HUDEP-2 (cell line): Measurements from ENCODE around the gene EGFR.

Source experiments
- DNase-seq, 76 experiments: peaks; one replicate each; lab custom pipeline; 2025; ENCODE audit not compliant: unreplicated experiment in 76 of 76; lab: John Stamatoyannopoulos, UW

EGFR gene

DNA sequence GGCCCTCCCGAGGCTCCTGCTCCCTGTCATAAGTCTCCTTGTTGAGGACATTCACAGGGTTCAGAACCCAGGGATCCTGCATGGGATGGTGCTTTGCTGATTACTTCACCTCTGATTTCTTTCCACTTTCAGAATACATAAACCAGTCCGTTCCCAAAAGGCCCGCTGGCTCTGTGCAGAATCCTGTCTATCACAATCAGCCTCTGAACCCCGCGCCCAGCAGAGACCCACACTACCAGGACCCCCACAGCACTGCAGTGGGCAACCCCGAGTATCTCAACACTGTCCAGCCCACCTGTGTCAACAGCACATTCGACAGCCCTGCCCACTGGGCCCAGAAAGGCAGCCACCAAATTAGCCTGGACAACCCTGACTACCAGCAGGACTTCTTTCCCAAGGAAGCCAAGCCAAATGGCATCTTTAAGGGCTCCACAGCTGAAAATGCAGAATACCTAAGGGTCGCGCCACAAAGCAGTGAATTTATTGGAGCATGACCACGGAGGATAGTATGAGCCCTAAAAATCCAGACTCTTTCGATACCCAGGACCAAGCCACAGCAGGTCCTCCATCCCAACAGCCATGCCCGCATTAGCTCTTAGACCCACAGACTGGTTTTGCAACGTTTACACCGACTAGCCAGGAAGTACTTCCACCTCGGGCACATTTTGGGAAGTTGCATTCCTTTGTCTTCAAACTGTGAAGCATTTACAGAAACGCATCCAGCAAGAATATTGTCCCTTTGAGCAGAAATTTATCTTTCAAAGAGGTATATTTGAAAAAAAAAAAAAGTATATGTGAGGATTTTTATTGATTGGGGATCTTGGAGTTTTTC, 186.5 kb downstream of the EGFR start:
- no peak for DNase-seq

GRCh38 chr7:55206235-55207029, 187.6 kb downstream of the EGFR start:
- no peak for DNase-seq

DNA sequence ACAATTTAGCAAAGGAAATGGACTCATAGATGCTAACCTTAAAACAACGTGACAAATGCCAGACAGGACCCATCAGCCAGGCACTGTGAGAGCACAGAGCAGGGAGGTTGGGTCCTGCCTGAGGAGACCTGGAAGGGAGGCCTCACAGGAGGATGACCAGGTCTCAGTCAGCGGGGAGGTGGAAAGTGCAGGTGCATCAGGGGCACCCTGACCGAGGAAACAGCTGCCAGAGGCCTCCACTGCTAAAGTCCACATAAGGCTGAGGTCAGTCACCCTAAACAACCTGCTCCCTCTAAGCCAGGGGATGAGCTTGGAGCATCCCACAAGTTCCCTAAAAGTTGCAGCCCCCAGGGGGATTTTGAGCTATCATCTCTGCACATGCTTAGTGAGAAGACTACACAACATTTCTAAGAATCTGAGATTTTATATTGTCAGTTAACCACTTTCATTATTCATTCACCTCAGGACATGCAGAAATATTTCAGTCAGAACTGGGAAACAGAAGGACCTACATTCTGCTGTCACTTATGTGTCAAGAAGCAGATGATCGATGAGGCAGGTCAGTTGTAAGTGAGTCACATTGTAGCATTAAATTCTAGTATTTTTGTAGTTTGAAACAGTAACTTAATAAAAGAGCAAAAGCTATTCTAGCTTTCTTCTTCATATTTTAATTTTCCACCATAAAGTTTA, 188.8 kb downstream of the EGFR start:
- no peak for DNase-seq

GRCh38 chr7:55209366-55209765, 190.5 kb downstream of the EGFR start:
- DNase-seq, result no peak

GRCh38 chr7:55210176-55210575, 191.4 kb downstream of the EGFR start:
- no peak for DNase-seq

GRCh38 chr7:55210716-55211115, 191.9 kb downstream of the EGFR start:
- DNase-seq, result no peak

DNA sequence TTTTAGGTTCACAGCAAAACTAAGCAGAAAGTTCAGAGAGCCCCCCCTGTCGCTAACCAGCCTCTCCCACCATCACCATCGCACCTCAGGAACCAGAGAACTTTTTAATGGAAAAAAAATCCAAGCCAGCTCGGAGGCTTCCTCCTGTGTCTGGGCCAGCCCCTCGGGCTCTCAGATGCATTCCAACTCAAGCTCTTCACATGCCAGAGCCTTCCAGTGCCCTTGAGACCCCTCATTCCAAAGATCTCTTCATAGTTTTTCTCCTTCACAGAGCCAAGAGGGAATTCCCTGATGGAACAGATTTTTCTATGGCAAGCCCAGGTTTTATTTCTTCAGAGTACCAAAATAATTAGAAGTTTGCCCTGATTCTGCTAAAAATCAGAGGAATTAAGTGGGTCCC, 192.9 kb downstream of the EGFR start:
- DNase-seq, result no peak

- no peak for DNase-seq
These were observed 193.4 kb downstream of the EGFR start for GRCh38 chr7:55212176-55212575.

DNA sequence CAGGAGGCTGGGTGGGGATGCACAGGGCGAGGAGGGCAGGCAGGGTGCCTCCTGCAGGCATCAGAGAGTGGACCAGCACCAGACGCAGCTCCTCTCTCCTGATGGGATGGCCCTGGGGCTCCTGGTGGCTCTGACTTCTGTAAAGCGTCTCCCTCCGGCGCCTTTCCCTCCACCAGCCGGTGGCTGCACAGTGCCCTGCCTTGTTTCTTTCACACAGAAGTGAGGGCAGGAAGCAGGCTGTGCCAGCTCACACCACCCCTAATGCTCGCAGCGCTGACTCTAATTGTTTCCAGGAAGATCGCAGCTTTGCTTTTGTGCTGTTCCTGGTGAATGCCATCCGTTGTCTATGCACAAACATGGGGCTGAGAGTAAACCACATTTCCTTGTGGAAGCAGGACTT, 194.0 kb downstream of the EGFR start:
- DNase-seq, result no peak

GRCh38 chr7:55214707-55215106, 195.9 kb downstream of the EGFR start:
- DNase-seq, result no peak

GRCh38 chr7:55223023-55223422, 204.2 kb downstream of the EGFR start:
- DNase-seq, result no peak

GRCh38 chr7:55224111-55224510, 205.3 kb downstream of the EGFR start:
- no peak for DNase-seq

DNA sequence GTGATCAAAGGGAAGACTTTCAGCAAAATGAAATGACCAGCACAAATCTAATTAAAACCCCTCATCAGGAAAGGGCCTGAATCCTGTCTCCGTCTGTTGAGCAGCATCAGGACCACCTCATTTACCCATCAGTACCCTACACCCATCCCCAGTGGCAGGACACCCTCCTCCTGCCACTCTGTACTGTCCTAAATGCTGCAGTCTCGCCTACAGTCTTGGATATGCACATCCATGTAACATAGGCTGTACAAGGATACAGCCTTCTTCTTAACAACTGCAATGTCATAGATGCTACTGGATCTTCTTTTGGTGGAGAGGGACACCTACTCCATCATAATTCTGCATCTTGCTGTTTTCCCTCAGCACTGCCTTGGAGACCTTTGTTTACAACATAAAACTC, 206.0 kb downstream of the EGFR start:
- no peak for DNase-seq

DNA sequence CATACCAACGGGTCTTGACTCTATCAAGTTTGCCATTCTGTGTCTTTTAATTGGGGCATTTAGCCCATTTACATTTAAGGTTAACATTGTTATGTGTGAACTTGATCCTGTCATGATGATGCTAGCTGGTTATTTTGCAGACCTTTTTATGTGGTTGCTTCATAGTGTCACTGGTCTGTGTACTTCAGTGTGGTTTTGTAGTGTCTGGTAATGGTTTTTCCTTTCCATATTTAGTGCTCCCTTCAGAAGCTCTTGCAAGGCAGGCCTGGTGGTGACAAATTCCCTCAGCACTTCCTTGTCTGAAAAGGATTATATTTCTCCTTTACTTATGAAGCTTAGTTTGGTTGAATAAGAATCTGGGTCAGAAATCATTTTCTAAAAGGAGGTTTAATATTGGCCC, 211.2 kb downstream of the EGFR start:
- no peak for DNase-seq

DNA sequence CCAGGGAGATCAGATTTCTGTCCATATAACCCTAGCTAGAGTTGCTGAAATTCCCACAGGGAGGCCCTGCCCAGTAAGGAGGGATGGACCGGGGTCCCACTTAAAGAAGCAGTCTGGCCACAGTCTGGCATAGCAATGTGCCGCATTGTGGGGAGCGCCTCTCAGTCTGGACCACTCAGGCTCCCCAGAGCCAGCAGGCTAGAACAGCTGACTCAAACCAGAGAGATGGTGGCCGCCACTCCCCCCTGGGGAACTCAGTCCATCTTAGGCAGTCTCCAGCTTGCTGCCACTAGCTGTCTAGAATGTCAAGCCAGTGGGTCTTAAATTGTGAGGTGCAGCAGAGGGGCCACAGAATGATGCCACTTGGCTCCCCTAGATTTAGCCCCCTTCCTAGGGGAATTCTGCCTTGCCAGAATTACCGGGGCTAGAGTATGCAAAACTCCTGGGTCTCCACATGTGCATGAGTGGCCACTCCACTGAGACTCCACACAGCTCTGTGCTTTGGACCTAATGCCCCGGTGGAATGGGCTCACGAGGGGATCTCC, 213.0 kb downstream of the EGFR start:
- DNase-seq, result no peak

- no peak for DNase-seq
These were observed 214.2 kb downstream of the EGFR start for GRCh38 chr7:55233001-55233400.

GRCh38 chr7:55234408-55234807, 215.6 kb downstream of the EGFR start:
- no peak for DNase-seq

DNA sequence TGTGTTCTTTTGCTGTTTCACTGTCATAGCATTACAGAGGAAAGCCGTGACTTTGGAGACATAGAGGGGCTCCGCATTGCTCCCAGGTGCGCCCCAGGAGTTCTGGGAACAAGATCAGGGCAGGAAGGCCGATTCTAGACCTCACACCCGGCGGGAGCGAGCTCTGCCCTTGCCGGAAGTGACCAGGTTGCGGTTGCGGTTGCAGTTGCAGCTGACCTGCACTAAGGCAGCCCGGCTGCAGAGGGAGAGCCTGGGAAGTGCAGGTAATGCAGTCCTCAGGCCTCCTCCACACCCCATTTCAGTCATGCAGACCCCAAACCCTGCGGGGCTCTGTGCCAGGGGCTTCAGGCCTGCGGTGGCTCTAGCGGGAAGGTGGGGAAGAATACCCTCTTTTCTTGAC, 216.3 kb downstream of the EGFR start:
- DNase-seq, result no peak

GRCh38 chr7:55235801-55236200, 217.0 kb downstream of the EGFR start:
- no peak for DNase-seq

DNA sequence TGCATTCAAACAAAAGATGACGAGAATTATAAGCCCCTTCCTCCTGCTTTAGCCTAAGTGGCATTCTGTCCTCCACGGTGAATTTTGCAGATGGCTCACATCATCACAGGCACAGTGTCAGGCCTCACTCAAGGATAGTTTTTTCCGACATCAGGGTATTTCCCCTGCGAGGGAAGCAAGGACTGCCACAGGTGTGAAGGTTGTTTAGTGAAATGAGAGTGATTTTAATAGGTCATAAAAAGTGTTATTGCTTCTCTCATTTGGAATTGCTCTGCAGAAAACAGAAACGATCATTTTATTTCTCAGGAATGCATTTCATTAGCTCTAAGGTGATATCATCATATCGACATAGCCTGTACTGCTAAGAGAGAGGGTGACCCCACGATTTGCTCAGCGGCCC, 217.7 kb downstream of the EGFR start:
- DNase-seq, result no peak
